DMS 273 (cell line): Measurements from ENCODE around the gene RAE1.

Source experiments
- DNase-seq: peaks from one replicate; lab custom pipeline; 2025; ENCODE audit not compliant: unreplicated experiment; lab: John Stamatoyannopoulos, UW

Gene RAE1

GRCh38 chr20:57387463-57387862 is 36.4 kb downstream of the RAE1 start:
- DNase-seq, result no peak

- DNase-seq, result no peak
Measured at GRCh38 chr20:57387945-57388371, 36.9 kb downstream of the RAE1 start.

- peak; percentile 82 for DNase-seq
Measured at GRCh38 chr20:57388953-57389694, 38.1 kb downstream of the RAE1 start.

- no peak for DNase-seq
Measured at GRCh38 chr20:57389695-57390603, 38.9 kb downstream of the RAE1 start.

- peak; percentile 90 for DNase-seq
Measured at GRCh38 chr20:57390604-57391438, 39.8 kb downstream of the RAE1 start, which contains the start of gene RBM38. RBM38 (plus strand) TSS chr20:57391396; CDS start chr20:57391582, 186 bp downstream.

- peak; percentile 53 for DNase-seq
Measured at GRCh38 chr20:57391439-57392301, 40.6 kb downstream of the RAE1 start.

GRCh38 chr20:57392512-57393271 is 41.6 kb downstream of the RAE1 start:
- DNase-seq, result no peak

GRCh38 chr20:57393321-57394120 is 42.5 kb downstream of the RAE1 start:
- DNase-seq, result no peak

GRCh38 chr20:57394121-57395082 is 43.3 kb downstream of the RAE1 start:
- DNase-seq, result no peak

GRCh38 chr20:57395111-57395966 is 44.3 kb downstream of the RAE1 start:
- no peak for DNase-seq

- DNase-seq, result no peak
Measured at GRCh38 chr20:57396212-57396983, 45.3 kb downstream of the RAE1 start.

GRCh38 chr20:57396984-57397692 is 46.1 kb downstream of the RAE1 start:
- DNase-seq, result no peak

- DNase-seq, result no peak
Measured at GRCh38 chr20:57397693-57398108, 46.6 kb downstream of the RAE1 start.

GRCh38 chr20:57398231-57398821 is 47.3 kb downstream of the RAE1 start:
- no peak for DNase-seq
